HG03342 (cell line): ENCODE results near the gene PSKH1.
"Not testable (repeated sequence)": the region's sequence is repeated elsewhere in the genome, so short reads cannot be mapped to it uniquely, and the experiment has no call there.

Experiments used
- ATAC-seq: cut with Tn5 transposase; IDR thresholded peaks from one replicate; pipeline ENCODE4 v1.9.1; 2021; ENCODE audit warnings: mild to moderate bottlenecking, moderate library complexity; ENCODE audit not compliant: unreplicated experiment

The PSKH1 gene

DNA sequence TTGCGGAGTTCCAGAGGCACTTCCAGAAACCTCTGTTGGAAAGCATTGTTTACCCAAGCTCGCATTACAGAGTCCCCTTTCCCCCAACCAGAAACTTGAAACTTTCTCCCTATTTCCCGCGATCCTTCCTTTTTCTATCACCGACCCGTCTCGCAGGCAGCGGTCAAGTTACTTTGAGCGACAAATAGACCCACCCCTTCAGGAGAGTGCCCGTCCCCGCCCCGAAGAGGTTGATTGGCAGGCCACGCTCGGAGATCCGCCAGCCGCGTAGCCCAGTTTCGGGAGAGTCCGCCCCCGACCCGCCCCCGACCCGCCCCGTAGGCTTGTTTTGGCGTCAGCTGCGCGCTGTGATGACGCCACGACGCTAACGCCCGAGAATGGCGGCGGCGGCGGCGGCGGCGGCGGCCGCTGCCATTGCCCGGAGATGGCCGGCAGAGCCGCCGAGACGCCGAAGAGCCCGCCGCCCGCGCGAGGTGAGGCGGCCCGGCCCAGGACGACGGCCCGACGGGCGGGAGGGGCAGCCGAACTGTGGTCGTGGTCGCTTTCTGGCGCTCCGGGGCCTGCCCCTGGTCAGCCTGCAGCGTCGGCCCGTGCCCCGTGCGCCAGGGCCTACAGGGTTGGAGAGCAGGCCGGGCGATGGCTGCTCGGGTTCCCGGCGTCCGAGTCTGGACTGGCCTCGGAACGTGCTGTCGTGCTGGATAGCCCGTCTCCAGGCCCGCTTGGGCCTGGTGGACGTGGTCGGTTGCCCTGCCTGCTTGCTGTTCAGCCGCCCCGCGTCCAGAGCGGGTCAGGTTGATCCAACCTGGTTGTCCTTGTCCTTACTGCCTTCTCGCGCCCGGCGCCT lies at the start of gene PSKH1:
Gene PSKH1, plus strand, starts transcription at position 356 of the 844 bp plus-strand sequence. CDS start 15,496 bp downstream, outside the sequence.
- ATAC-seq: peak; percentile 89

DNA sequence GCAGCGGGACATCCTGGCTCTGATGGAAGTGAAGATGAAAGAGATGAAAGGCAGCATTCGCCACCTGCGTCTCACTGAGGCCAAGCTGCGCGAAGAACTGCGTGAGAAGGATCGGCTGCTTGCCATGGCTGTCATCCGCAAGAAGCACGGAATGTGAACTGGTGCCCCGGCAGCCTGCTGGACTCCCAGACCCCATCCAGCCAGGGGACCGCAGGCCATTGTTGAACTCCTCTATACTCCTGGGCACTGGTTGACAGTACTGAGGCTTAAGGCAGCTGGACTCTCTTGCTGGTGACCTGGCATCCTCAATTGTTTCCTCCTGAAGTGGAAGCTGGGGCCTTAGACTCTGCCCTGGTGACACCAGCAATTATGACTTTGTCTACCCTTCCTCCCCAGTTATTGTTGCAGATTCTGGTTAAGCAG lies 49.7 kb upstream of the PSKH1 start:
- ATAC-seq: no peak

DNA sequence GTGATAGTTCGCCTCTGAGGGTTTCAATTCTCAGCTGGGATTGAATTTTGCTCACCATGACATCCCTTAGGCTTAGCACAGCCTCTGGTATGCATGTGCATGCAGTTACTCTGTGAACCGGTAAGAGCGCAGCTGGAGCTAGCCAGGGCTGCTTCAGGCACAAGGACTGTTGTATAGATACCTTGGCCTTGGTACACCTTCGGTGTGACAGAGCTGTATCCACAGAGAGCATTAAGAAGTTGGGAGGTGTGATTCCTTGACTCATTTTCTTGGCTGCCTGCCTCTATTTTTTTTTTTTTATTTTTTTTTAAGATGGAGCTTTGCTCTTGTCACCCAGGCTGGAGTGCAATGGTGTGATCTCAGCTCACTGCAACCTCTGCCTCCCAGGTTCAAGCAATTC lies 48.6 kb upstream of the PSKH1 start:
- ATAC-seq: no peak

DNA sequence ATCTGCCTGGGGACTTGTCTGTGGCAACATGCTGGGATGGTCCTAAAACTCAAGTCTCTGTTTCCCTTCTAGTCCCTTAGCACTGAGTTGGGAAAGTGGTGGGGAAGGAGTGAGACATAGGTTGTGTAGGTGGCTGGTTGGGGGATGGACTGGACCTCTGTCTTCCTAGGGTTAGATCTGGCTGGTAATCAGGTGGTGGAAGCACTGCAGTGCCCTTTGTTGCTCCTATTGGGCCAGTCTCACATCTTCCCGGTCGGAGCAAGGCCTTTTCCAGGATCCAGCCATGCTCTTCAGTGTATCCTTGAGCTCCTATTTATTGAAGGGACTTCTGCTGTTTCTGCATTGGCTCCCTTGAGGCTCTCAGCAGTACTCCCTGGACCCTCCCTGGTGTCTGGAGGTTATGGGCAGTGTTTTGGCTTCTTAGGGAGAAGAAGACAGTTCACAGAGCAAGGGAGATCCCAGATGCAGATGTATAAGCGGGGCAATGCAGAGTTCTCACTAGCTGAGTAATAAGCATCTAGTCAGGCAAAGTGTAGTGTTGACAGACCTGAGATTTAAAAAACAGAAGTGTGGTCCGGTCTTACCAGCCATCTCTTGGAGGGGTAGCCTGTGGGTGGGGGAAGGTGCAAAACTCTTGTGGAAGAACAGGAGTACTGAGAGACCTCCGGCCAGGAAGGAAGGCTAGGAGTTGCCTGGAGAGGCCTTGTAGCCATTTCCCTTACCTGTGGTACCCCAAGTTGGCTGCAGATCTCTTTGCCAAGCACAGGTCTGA lies 47.6 kb upstream of the PSKH1 start:
- ATAC-seq: no peak

DNA sequence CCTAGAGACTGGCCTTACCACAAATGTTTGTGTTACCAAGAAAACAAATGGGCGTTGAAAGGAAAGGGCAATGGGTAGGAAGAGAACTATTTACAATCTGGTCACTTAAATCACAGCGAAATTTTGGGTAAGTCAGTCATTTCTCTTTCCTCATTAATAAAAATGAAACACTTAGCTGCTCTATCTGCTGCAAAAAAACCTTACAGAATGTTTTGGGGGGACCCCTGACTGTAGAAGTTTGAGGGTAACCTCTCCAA lies 47.1 kb upstream of the PSKH1 start:
- no peak for ATAC-seq

DNA sequence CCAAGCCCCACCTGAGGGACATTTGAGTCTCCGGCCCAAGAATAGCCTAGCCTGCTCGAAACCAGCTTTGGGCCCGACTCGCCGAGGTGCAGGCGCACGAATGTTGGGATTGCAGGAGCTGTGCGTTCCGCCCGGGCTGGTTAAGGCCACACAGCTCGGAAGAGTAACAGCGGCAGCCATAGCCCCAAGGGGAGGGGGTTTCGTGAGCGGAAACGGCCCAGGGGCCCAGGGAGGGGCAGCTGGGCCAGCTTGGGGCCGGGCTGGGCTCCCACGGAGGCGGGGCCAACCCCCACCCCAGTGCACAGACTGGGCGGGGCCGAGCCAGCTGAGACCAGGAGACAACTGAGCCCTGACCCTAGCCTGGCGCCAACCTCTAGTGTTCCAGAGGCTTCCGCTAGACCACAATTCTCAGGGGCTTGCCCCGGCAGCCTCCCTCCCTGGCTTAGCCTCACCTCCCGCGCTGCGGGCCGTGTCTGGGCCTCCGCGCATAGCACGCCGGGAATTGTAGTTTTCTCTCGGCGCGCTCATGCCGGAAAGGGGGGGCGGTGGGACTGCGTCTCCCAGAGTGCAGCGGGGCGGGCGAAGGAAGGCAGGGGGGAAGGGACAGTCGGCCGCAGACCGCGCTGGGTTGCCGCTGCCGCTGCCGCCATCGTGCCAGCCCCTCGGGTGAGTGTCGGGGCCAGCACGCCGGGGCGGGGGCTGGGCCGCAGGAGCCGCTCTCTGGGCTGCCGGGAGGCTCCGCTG lies 46.6 kb upstream of the PSKH1 start, which contains the start of gene NUTF2:
Gene NUTF2, plus strand, starts transcription at position 614 of the 744 bp plus-strand sequence. CDS start 18,198 bp downstream, outside the sequence.
- peak; percentile 55 for ATAC-seq

DNA sequence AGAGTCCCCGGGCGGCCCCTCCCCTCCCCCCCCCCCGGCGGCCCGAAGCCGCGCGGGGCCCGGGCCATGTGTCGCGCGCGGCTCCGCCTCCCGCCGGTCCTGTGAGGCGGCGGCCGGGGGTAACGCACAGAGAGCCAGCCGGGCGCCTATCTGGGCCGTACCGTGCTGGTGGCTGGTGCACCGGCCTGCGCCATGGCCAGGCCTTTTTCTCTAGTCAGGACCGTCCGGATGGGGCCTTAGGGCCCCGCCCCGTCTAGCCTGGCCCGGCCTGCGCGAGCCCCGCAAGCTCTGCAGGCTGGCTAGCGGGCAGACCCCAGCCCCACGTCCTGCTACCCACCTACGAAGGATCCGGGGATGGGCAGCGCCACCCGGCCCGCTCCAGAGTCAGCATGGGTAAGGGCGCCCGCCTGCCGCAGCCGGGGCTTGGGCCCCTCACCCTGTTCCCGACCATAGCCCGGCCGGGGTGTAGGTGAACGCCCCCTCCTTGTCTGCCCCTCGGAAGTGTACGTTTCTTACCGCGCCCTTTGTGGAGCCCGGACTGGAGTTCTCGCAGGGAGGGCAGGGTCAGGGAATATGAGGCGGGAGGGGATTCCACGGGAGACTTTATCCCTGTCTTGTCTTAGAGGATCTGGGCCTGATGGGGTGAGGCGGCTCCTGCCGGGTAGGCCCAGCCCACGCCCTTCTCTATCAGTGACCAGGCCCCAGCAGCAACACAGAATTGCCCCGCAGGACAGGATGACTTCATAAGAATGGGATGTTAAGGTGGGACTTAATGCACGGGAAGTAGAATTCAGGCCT lies 45.8 kb upstream of the PSKH1 start, which contains the start of gene CENPT:
Gene CENPT, minus strand, starts transcription at position 630 of the 798 bp plus-strand sequence. CDS start 13,834 bp downstream, outside the sequence.
- peak; percentile 44 for ATAC-seq

DNA sequence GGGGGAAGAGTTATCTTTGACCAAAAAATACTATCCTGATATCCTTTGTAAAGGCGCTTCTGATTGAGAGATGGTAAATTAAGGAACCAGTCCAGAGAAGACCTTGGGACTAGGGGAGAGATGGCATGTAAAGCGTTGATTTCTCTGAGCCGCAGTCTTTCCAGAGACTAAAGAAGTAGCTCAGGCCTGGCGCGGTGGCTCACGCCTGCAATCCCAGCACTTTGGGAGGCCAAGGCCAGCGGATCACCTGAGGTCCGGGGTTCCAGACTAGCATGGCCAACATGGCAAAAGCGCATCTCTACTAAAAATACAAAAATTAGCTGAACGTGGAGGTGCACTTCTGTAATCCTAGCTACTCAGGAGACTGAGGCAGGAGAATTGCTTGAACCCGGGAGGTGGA lies 44.9 kb upstream of the PSKH1 start:
- no peak for ATAC-seq

DNA sequence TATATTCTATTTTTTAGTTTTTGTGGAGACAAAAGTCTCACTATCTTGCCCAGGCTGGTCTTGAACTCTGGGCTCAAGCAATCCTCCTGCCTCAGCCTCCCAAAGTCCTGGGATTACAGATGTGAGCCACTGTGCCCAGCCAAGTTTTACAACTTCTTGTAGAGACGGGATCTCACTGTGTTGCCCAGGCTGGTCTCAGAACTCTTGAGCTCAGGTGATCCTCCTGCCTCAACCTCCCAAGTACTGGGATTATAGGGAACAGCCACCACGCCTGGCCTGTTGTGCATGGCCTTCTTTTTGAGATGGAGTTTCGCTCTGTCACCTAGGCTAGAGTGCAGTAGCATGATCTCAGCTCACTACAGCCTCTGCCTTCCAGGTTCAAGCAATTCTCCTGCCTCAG lies 39.4 kb upstream of the PSKH1 start:
- ATAC-seq: no peak

DNA sequence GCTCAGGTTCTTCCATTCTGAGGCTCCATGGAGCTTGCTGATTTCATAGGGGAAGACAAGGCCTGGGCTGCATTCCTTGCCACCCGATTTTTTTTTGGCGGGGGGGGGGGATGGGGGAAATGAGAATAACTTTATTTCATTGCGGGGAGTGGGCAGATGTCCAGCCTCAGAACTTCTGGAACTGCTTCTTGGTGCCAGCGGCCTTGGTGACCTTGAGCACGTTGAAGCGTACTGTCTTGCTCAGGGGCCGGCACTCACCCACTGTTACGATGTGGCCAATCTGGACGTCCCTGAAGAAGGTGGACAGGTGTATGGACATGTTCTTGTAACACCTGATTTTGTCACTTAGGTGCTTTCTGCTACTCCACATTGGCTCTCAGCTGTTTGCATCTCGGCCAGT lies 37.3 kb upstream of the PSKH1 start:
- no peak for ATAC-seq

DNA sequence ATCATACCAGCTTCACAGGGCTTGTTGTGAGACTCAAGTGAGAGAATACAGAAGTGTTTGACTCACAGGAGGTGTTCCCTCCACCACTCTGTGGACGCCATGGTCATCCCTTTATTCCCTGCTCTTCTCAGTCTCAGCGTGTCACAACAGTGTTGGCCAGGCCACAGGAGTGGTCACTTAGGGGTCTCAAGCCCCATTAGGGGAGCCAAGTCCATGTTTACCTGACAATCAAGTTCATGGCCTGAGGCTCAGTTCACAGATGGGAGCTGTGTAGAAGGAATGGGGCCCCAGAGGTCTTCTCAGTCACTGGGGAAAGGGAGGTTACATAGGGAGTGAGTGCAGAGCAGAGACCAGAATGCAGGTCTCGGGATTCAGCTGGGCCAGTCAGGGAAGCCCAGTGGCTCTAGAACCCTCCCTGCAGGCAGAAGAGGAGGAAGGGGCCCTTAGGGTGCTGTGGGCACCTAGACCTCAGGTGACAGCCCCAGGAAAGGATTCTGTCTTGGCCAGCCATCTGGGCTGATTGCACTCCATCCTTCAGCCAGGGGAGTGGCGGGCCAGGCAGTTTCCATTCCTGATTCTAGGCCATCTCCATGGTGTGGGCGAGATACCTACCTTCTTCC lies 36.0 kb upstream of the PSKH1 start:
- no peak for ATAC-seq

DNA sequence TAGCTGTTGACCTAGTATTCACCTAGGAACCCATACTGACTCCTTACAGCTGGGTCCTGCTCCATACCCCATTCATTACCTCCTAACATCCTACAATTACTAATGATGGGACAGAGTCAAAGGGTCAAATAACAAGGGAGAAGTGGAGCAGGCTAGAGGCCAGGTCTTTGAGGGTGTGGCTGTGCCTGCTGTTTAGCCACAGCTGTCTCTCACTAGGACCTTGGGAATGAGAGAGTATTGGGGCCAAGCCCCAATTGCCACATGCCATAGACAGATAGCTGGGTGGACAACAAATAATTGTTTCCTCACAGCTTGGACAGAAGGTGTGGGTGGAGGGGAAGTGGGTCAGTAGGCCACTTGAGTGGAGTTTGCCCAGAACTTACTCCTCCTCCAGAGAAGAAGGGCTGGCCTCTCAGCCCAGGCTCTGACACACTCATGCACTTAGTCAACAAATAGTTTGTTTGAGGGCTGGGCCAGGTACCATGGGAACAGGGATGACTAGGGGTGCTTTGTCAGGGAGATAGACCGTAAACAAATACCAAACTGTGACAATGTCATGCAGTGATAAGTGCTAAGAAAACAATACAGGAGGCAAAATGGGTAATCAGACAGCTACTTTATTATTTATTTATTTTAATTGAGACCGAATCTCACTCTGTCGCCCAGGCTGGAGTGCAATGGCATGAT lies 35.4 kb upstream of the PSKH1 start:
- no peak for ATAC-seq

DNA sequence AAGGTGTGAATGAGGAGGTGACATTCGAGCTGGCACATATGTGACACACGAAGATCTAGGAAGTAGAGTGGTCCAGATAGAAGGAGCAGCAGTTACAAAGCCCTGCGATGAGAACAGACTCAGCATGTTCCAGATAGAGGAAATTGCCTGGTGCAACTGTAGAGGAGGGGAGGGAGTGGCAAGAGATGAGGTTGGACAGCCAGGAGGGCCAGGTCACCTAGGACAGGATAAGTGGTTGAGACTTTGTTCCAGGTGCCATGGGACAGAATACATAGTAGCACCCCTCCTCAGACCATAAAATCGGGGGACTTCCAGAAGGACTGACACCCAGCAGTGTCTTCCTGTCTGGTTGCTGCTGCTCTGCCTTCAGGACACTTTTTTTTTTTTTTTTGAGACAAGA lies 34.6 kb upstream of the PSKH1 start:
- no peak for ATAC-seq

DNA sequence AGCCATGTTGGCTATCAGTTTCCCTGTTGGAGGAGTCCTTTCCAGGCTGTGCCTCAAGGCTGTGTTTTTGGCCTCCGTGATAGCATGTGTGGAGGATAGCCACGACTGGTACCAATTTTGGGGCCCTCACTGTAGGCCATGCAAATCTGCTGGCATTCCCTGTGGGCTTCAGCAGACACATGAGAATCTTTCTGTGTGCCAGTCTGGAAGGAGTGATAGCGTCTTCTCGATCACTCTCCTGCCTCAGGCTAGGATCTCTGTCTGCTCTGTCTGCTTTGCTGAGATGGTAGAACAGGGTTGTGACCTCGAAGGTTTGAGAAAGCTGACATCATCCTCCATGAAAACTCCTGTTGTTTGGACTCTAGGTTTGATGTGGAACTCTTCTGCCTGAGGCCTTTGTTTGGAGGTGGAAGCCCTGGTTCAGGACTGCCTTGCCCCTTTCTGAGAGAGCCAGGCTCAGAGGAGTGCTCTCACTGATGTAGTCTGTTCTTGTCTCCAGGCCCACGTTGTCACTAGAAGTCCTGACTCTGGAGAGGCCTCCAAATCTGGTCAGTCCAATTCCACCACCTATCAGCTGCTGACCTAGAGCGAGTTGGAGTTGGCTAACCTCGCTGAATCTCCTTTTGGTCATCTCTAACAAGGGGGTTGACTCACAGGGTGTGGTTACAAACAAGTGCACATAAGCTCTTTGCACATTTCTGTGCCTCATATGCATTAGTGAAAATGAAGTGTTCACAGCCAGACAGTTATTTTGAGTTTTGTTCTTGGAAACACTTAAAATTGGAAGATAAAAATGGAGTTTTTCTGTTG lies 32.3 kb upstream of the PSKH1 start:
- no peak for ATAC-seq

DNA sequence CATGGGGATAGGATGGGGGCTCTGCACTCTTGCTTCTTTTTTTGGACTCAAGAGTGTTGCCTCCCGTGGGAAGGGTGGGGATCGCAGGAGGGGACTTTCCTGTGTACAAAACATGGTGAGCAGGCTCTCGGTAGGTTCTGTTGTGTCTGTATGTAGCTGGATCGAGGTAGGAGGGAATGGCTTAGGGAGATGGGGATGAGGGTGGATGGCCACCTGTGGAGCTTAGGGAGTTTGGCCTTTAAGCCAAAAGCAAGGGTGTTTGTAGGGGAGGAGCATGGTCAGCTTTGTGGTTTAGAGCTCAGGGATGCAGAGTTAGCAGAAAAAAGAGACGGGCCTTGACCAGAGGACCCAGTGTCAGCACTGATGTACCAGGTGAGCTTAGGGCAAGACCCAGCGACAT lies 31.2 kb upstream of the PSKH1 start:
- no peak for ATAC-seq

DNA sequence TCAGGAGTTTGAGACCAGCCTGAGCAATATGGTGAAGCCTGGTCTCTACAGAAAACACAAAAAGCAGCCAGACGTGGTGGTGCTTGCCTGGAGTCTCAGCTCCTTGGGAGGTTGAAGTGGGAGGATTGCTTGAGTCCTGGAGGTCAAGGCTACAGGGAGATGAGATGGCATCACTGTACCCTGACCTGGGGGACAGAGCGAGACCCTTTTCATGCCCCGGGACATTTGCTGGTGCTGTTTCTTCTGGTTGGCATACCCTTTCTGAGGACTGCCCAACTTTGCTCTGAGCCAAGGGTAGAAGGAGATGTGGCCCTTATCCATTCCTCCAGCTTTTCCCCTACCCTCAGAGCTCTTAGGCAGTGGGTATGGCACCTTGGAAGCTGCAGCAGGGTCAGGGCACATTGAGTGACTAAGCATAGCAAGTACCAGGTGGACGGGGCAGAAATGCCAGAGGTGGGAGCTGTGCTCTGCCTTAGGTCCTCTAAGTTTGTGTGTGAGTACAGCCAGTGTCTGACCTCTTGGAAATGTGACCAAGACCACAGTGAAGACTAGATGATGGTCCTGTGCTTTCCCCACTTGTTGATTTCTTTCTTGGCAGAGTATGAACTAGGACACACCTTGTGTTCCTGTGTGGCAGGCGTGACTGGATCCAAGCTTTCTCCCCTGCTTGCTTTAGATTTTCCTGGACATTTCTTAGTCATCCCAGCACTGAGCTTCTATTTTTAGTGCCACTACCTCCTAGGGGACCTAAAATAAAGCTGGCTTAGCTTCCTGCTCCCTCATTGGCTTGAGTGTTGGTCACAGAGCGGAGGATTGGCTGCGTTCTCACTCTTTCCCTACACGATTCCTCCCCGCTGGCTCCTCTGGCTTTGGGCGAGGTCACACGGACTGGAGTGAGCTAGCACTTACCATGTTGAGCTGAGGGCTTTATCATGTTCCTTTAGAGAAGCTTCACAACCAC lies 30.2 kb upstream of the PSKH1 start:
- ATAC-seq: no peak

DNA sequence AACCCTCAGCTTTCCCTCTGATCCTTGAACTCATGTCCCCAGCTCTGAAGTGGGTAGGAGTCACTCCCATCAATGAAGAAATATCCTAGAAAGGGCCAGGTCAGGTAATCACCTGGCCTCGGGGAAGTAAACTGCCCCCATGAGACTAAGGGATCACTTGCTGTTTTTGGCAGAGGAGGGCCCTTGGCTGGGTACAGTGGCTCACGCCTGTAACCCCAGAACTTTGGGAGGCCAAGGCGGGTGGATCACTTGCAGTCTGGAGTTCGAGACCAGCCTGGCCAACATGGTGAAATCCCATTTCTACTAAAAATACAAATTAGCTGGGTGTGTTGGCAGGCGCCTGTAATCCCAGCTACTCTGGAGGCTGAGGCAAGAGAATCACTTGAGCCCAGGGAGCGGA lies 29.0 kb upstream of the PSKH1 start:
- ATAC-seq: not testable (repeated sequence)

DNA sequence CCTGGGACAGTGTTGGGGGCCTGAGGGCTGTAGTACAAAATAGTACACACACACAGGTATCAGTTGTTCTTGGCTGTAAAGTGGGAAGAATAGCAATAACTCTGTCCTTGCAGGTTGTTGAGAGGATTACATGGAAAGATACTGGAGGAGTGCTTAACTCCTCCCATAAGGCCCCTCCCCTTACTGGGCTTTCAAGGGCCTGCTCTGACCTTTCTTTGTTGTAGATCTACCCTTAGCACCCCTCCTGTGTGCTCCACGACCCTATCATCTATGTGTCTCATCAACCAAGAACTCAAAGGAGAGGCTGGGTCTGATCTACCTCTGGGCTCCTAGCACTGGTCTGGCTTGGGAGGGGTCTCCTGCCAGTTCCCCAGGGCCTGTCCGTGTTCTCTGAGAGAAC lies 28.5 kb upstream of the PSKH1 start:
- no peak for ATAC-seq
